GM12878 (cell line): ENCODE results near the gene DLL1. TPM values are rescaled to one million over a fixed set of nuclear protein-coding genes. Genes with fewer than 3 reads are reported as not detected.

Experiments
- ATAC-seq: fragments of 200-7000 bp; cut with Tn5 transposase; 3 replicates; pipeline ENCODE4 v1.9.1; 2020; ENCODE audit warnings: mild to moderate bottlenecking, moderate library complexity
- BruUV-seq: library from RNA; stranded (reverse); fragments of 400-500 nt; replicated peaks from 2 replicates; lab custom pipeline; 2021; lab: Mats Ljungman, UMichigan
- CTCF ChIA-PET: fragments of 300-600 bp; sonication (Branson Sonifier 250); formaldehyde crosslinking; extraction: SDS; loops from one replicate; lab custom pipeline; 2021; ENCODE audit warnings: inconsistent platforms; lab: Yijun Ruan, JAX
- POLR2A ChIA-PET: fragments of 350-600 bp; formaldehyde crosslinking; extraction: SDS; loops from one replicate; lab custom pipeline; 2021; ENCODE audit warnings: inconsistent platforms; lab: Charles Lee
- RAD21 ChIA-PET: fragments of 300-600 bp; sonication (Branson Sonifier 250); formaldehyde crosslinking; loops from one replicate; lab custom pipeline; 2023; ENCODE audit warnings: antibody characterized with exemption; ENCODE audit not compliant: unreplicated experiment; lab: Charles Lee
- SMC1A ChIA-PET: fragments of 300-600 bp; sonication (Branson Sonifier 250); formaldehyde crosslinking; loops from one replicate; lab custom pipeline; 2023; ENCODE audit not compliant: unreplicated experiment, uncharacterized antibody; lab: Charles Lee
- DNase-seq: peaks from one replicate; pipeline ENCODE4 v3.0.0-alpha.2; 2011; ENCODE audit warnings: low read depth, low spot score
- FAIRE-seq: peaks from 3 replicates; lab custom pipeline; 2011; peaks lifted over from hg19 to GRCh38; lab: Jason Lieb, UNC
- H2AFZ ChIP-seq: 2 replicates; pipeline ENCODE4 v1.6.0; 2011; ENCODE audit warnings: low read depth, low read length, control low read depth; ENCODE audit not compliant: control insufficient read depth
- H3K27ac ChIP-seq: 2 replicates; pipeline ENCODE4 v1.5.1; 2011; ENCODE audit warnings: control low read depth; ENCODE audit not compliant: control insufficient read depth, insufficient read depth
- H3K27me3 ChIP-seq, 2 experiments: replicated peaks in 1 of 2; 2 replicates each; pipeline versions ENCODE4 v1.6.0 to v1.6.1; 2011; ENCODE audit warnings: low read length in 1 of 2; ENCODE audit not compliant: control insufficient read depth in 2 of 2, insufficient read depth in 2 of 2
- H3K36me3 ChIP-seq, 2 experiments: 2 replicates each; pipeline ENCODE4 v1.5.1; 2011; ENCODE audit warnings: low read length in 1 of 2; ENCODE audit not compliant: control insufficient read depth in 2 of 2, insufficient read depth in 2 of 2
- H3K4me1 ChIP-seq: 2 replicates; pipeline ENCODE4 v1.6.1; 2011; ENCODE audit warnings: mild to moderate bottlenecking, low read length, moderate library complexity, mixed read lengths; ENCODE audit not compliant: control insufficient read depth, insufficient read depth
- H3K4me2 ChIP-seq: 2 replicates; pipeline ENCODE4 v1.6.0; 2011; ENCODE audit warnings: control low read depth; ENCODE audit not compliant: control insufficient read depth, insufficient read depth
- H3K4me3 ChIP-seq: fragments of 200-600 bp; sonication (generic); 2 replicates; pipeline ENCODE4 v1.5.1; 2016
- H3K79me2 ChIP-seq: 2 replicates; pipeline ENCODE4 v1.6.0; 2011; ENCODE audit warnings: low read length; ENCODE audit not compliant: control insufficient read depth, insufficient read depth
- H3K9ac ChIP-seq: 2 replicates; pipeline ENCODE4 v1.8.0; 2011; ENCODE audit warnings: low read length, control low read depth, mixed read lengths; ENCODE audit not compliant: control insufficient read depth, insufficient read depth
- H3K9me3 ChIP-seq: replicated peaks from 3 replicates; pipeline ENCODE4 v1.5.1; 2011; ENCODE audit warnings: mild to moderate bottlenecking, low read length; ENCODE audit not compliant: control insufficient read depth, insufficient read depth
- H4K20me1 ChIP-seq: 2 replicates; pipeline ENCODE4 v1.6.0; 2011; ENCODE audit not compliant: control insufficient read depth, insufficient read depth
- CHD4 ChIP-seq: fragments of 200-600 bp; sonication (generic); IDR thresholded peaks from 2 replicates; pipeline ENCODE4 v1.6.1; 2016; ENCODE audit warnings: mild to moderate bottlenecking
- HDAC6 ChIP-seq: fragments of 200-600 bp; sonication (generic); IDR thresholded peaks from one replicate; pipeline ENCODE4 v1.8.0; 2017; ENCODE audit warnings: antibody characterized with exemption; ENCODE audit not compliant: unreplicated experiment
- NBN ChIP-seq: fragments of 450-650 bp; IDR thresholded peaks from 2 replicates; pipeline ENCODE4 v1.6.1; 2016
- NFYB ChIP-seq: IDR thresholded peaks from 2 replicates; pipeline ENCODE4 v1.6.1; 2011; ENCODE audit warnings: low read depth, mild to moderate bottlenecking, low read length, improper control_type of control experiment, moderate library complexity; ENCODE audit not compliant: insufficient read depth
- PAX8 ChIP-seq: fragments of 450-650 bp; IDR thresholded peaks from 2 replicates; pipeline ENCODE4 v1.6.1; 2017; ENCODE audit warnings: mild to moderate bottlenecking, moderate library complexity
- POU2F2 ChIP-seq: IDR thresholded peaks from 3 replicates; pipeline ENCODE4 v1.6.1; 2011; ENCODE audit warnings: low read depth, mild to moderate bottlenecking, low read length, borderline replicate concordance
- ZBTB40 ChIP-seq: fragments of 450-650 bp; IDR thresholded peaks from 2 replicates; pipeline ENCODE4 v1.6.1; 2016; ENCODE audit warnings: mild to moderate bottlenecking, moderate library complexity, borderline replicate concordance
- WGBS: methylation state at CpG from one replicate; pipeline ENCODE4 v1.1.6; 2016; ENCODE audit warnings: low lambda C conversion rate; ENCODE audit not compliant: insufficient replicate concordance, insufficient coverage; ENCODE audit errors: missing lambda C conversion rate; 5-methylcytosine and 5-hydroxymethylcytosine counted together
- in situ Hi-C: fragments of 300-500 bp; cut with MboI; formaldehyde crosslinking; loops from 9 replicates; pipeline ENCODE4 v1.14.3; 2018; ENCODE audit warnings: mixed read lengths
- intact Hi-C: fragments of 100-400 bp; cut with micrococcal nuclease; formaldehyde crosslinking; loops from one replicate; pipeline ENCODE4 v1.14.2; 2022; ENCODE audit not compliant: unreplicated experiment
- polyA plus RNA-seq, 11 experiments: library from polyadenylated mRNA; depleted of rRNA in 4 of 11; unstranded in 6 of 11; stranded (reverse) in 5 of 11; fragments of >200 nt; fragmentation: Nextera tagmentation in 4 of 11; fragmentation: Illumina TruSeq in 1 of 11; extraction: Ambion mirVana in 4 of 11; extraction: Trizol in 1 of 11; gene quantifications; 1 replicate in 1 of 11; 2 replicates in 10 of 11; pipeline versions ENCODE4 v1.2.1 to v1.2.3, GENCODE V29; 2011 to 2016; ENCODE audit warnings: inconsistent platforms in 2 of 11, missing spikeins in 2 of 11, low read depth in 1 of 11
- total RNA-seq, 4 experiments: library from RNA; depleted of rRNA in 3 of 4; stranded (reverse); fragments of >200 nt in 3 of 4; fragmentation: Illumina TruSeq in 1 of 4; extraction: Trizol in 1 of 4; gene quantifications; 2 replicates each; pipeline versions ENCODE4 v1.2.1 to v1.2.3, GENCODE V29; 2013 to 2021

DLL1 gene
- total and polyA plus RNA-seq, 10 of the 15 experiments (the other 5 are each of a cell fraction or from before 2014, with no cell fraction given) = 0.02 to 0.80 (median 0.19) TPM

DNA sequence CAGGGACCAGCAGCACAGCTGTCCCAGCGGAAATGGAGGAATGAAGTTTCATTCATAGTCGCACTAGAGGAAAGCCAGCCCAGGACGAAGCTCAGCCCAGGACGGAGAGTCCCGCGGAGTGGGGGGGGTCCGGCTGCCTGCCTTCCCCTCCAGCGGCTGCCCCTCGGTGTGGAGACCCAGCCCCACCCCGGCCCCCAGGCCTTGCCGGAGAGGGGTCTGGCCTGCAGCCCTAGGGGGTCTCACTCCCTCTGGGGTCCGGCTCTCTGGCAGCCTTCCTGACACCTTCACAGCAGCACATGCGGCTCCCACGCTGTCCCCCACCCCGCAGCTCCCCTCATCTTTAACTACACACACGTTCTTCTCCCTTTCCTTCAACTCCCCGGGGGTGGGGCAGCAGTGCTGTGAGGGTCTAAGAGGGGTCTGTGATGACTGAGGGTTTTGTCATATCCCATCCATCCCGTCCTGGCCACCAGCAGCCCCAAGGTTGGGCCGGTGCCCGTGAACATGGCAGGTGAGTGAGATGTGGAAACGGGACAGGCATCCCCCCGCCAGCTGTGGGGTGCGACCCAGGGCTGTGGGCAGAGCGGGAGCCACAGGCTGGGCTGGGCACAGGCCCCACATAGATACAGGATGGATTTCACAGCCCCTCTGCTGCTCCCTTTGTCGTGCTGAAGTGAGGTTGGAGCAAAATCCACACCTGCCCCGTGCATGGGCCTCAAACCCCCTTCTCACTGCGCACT, 41.8 kb downstream of the DLL1 start:
- no peaks in the 10 kb centered on the region for H3K79me2 ChIP-seq
- H3K4me1 ChIP-seq = no peaks in the 10 kb centered on the region
- in situ Hi-C loops (no loop called here), intact Hi-C loops (no loop called here)
- no peaks in the 10 kb centered on the region for H3K36me3 ChIP-seq
- no peaks in the 10 kb centered on the region for H3K27me3 ChIP-seq
- ChIA-PET CTCF (no interaction called here), SMC1A (no interaction called here), RAD21 (no interaction called here), POLR2A (no interaction called here)
- no peak overlapping the region for H2AFZ ChIP-seq
- no peak overlapping the region for H3K4me2 ChIP-seq
- no peak overlapping the region for H3K9ac ChIP-seq
- H4K20me1 ChIP-seq = no peaks in the 10 kb centered on the region
- BruUV-seq = no TSS peak
- no peak overlapping the region for H3K27ac ChIP-seq
- DNase-seq = no peak
- no peak for FAIRE-seq
- no peak overlapping the region for H3K4me3 ChIP-seq
- WGBS = 54% methylated on average over 23 of the region's 27 CpGs
- ATAC-seq = no peak
- no peaks in the 10 kb centered on the region for H3K9me3 ChIP-seq
- TF ChIP-seq NBN = no peak
- TF ChIP-seq HDAC6 = no peak
- TF ChIP-seq PAX8 = no peak
- no peak for TF ChIP-seq CHD4
- no peak for TF ChIP-seq NFYB
- no peak for TF ChIP-seq ZBTB40
- no peak for TF ChIP-seq POU2F2
